Fibroblast of lung (primary cell): ENCODE data around the gene ARID1B. TPM values are rescaled to one million over a fixed set of nuclear protein-coding genes. Genes with fewer than 3 reads are reported as not detected.

Source experiments
- DNase-seq, 2 donors: peaks; one replicate each; pipeline versions ENCODE4 v3.0.0 to v3.0.0-alpha.2; 2010; ENCODE audit warnings: low read depth in 2 of 2
- H2AFZ ChIP-seq: 2 replicates; pipeline ENCODE4 v1.5.1; 2012; ENCODE audit warnings: low read length, control low read depth, inconsistent platforms
- H3K27ac ChIP-seq: 2 replicates; pipeline ENCODE4 v1.5.1; 2011; ENCODE audit warnings: low read length, control low read depth; ENCODE audit not compliant: insufficient read depth
- H3K27me3 ChIP-seq: 2 replicates; pipeline ENCODE4 v1.5.1; 2011; ENCODE audit warnings: mild to moderate bottlenecking, low read length; ENCODE audit not compliant: control insufficient read depth, insufficient read depth
- H3K36me3 ChIP-seq: 2 replicates; pipeline ENCODE4 v1.5.1; 2011; ENCODE audit warnings: low read length; ENCODE audit not compliant: control insufficient read depth, insufficient read depth
- H3K4me1 ChIP-seq: 2 replicates; pipeline ENCODE4 v1.5.1; 2011; ENCODE audit warnings: low read length; ENCODE audit not compliant: control insufficient read depth, insufficient read depth; ENCODE audit errors: extremely low read depth
- H3K4me2 ChIP-seq: 2 replicates; pipeline ENCODE4 v1.5.1; 2011; ENCODE audit warnings: low read length, control low read depth; ENCODE audit not compliant: insufficient read depth; ENCODE audit errors: extremely low read depth
- H3K4me3 ChIP-seq, 4 experiments: fragments of 200-600 bp in 1 of 4; sonication (generic) in 1 of 4; replicated peaks in 1 of 4; 2 replicates each; pipeline ENCODE4 v1.5.1; 2011 to 2016; ENCODE audit warnings: low read length in 4 of 4, low read depth in 3 of 4, mild to moderate bottlenecking in 3 of 4, control low read depth in 2 of 4, inconsistent platforms in 1 of 4, mixed read lengths in 1 of 4; ENCODE audit not compliant: insufficient read depth in 1 of 4; ENCODE audit errors: control extremely low read depth in 1 of 4
- H3K79me2 ChIP-seq: 2 replicates; pipeline ENCODE4 v1.5.1; 2012; ENCODE audit warnings: mild to moderate bottlenecking, low read length, inconsistent platforms; ENCODE audit not compliant: control insufficient read depth, insufficient read depth
- H3K9ac ChIP-seq: 2 replicates; pipeline ENCODE4 v1.5.1; 2011; ENCODE audit warnings: mild to moderate bottlenecking, low read length, control low read depth; ENCODE audit not compliant: insufficient read depth
- H3K9me3 ChIP-seq: 2 replicates; pipeline ENCODE4 v1.5.1; 2012; ENCODE audit warnings: low read depth, low read length; ENCODE audit not compliant: control insufficient read depth, insufficient read depth
- H4K20me1 ChIP-seq: 2 replicates; pipeline ENCODE4 v1.5.1; 2011; ENCODE audit warnings: low read length; ENCODE audit not compliant: control insufficient read depth, insufficient read depth; ENCODE audit errors: extremely low read depth
- CTCF ChIP-seq, 2 donors: IDR thresholded peaks in 1 of 2; conservative IDR thresholded peaks in 1 of 2; 1 replicate in 1 of 2; 2 replicates in 1 of 2; pipeline ENCODE4 v1.5.1; 2011 to 2012; ENCODE audit warnings: low read length in 2 of 2, control low read depth in 1 of 2, inconsistent platforms in 1 of 2, low read depth in 1 of 2, mild to moderate bottlenecking in 1 of 2
- EZH2 ChIP-seq: IDR thresholded peaks from 2 replicates; pipeline ENCODE4 v1.5.1; 2012; ENCODE audit warnings: low read length, control low read depth, mild to moderate bottlenecking; ENCODE audit errors: missing control alignments
- polyA plus RNA-seq, 2 donors: library from polyadenylated mRNA; depleted of rRNA in 1 of 2; stranded (reverse) in 1 of 2; unstranded in 1 of 2; fragments of >200 nt; gene quantifications; 2 replicates each; pipeline ENCODE4 v1.2.1, GENCODE V29; 2011 to 2012; ENCODE audit warnings: missing spikeins in 1 of 2
- total RNA-seq: library from RNA; depleted of rRNA; stranded (reverse); fragments of >200 nt; gene quantifications from 2 replicates; pipeline ENCODE4 v1.2.1, GENCODE V29; 2014

The ARID1B gene
- total and polyA plus RNA-seq, 2 donors (not counting 1 experiment from before 2014, with no cell fraction given) = 15.4 to 41.9 TPM

- Histone ChIP-seq H4K20me1 (no peaks in the 10 kb centered on the region), H3K79me2 (no peaks in the 10 kb centered on the region), H3K27me3 (peaks cover 10% of the 10 kb centered on the region), H3K4me1 (no peaks in the 10 kb centered on the region), H3K9ac (no peak overlapping the region), H3K9me3 (no peaks in the 10 kb centered on the region), H3K27ac (no peak overlapping the region), H3K4me2 (no peak overlapping the region), H3K36me3 (no peaks in the 10 kb centered on the region), H3K4me3 (no peak overlapping the region), H2AFZ (no peak overlapping the region)
- no peak for DNase-seq
- TF ChIP-seq CTCF (conservative IDR thresholded peaks at IDR 0.05 in 1 of 2, IDR thresholded peaks at IDR 0.05 in 1 of 2; ENCODE audit: low read depth in 1 of 2, low read length in 2 of 2) (no peak), EZH2 (no peak)
Observed at GRCh38 chr6:157240960-157241311, 463.8 kb downstream of the ARID1B start.

GRCh38 chr6:157242791-157243190 lies 465.6 kb downstream of the ARID1B start:
- Histone ChIP-seq H3K9ac (no peak overlapping the region), H4K20me1 (no peaks in the 10 kb centered on the region), H3K4me2 (no peak overlapping the region), H3K27ac (no peak overlapping the region), H3K36me3 (no peaks in the 10 kb centered on the region), H2AFZ (no peak overlapping the region), H3K79me2 (no peaks in the 10 kb centered on the region), H3K27me3 (peaks cover 6% of the 10 kb centered on the region), H3K4me1 (no peaks in the 10 kb centered on the region), H3K4me3 (no peak overlapping the region), H3K9me3 (no peaks in the 10 kb centered on the region)
- TF ChIP-seq EZH2 (no peak), CTCF (conservative IDR thresholded peaks at IDR 0.05 in 1 of 2, IDR thresholded peaks at IDR 0.05 in 1 of 2; ENCODE audit: low read depth in 1 of 2, low read length in 2 of 2) (no peak)
- DNase-seq = no peak

DNA sequence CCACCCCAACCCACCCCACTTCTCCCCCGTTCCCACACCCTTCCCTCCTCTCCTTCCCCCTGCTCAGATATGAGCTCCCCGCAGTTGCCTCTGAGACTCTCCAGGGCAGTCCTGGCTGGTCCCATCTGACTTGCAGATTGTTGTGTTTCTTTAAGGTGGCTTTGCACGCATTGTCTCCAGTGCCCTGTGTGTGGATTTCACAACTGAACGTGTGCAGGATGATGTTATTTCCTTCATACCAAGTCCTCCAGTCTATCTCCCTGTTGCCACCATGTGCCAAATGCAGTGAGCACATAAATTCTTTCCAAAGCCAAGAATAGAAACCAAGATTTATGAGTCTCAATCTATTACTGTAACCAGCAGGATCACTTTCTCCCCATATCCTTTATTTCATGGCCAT lies 467.0 kb downstream of the ARID1B start:
- peak in 1 of 2 donors; percentile 84 for DNase-seq
- TF ChIP-seq EZH2 (no peak), CTCF (conservative IDR thresholded peaks at IDR 0.05 in 1 of 2, IDR thresholded peaks at IDR 0.05 in 1 of 2; ENCODE audit: low read depth in 1 of 2, low read length in 2 of 2) (no peak)

More for the DNA sequence above, 467.0 kb downstream of the ARID1B start:
- Histone ChIP-seq H2AFZ (no peak overlapping the region), H3K36me3 (no peaks in the 10 kb centered on the region), H3K4me2 (no peak overlapping the region), H3K79me2 (no peaks in the 10 kb centered on the region), H3K9me3 (no peaks in the 10 kb centered on the region), H3K27ac (no peak overlapping the region), H4K20me1 (no peaks in the 10 kb centered on the region), H3K9ac (no peak overlapping the region), H3K4me1 (no peaks in the 10 kb centered on the region), H3K27me3 (peaks cover 5% of the 10 kb centered on the region), H3K4me3 (no peak overlapping the region)
